ENCODE results near the gene RFC5.
"Not testable (repeated sequence)": the region's sequence is repeated elsewhere in the genome, so short reads cannot be mapped to it uniquely, and the experiment has no call there.

Gene RFC5

GRCh38 chr12:118016424-118017264 lies at the start of gene RFC5:
Gene RFC5, plus strand, starts transcription at chr12:118016703. Its CDS starts 125 bp downstream, at chr12:118016828.
- DNase-seq (ENCODE audit: low read depth, low spot score) = peak; percentile 98

- DNase-seq (ENCODE audit: low read depth, low spot score) = no peak
These were observed 49.5 kb upstream of the RFC5 start for GRCh38 chr12:117967043-117967442.

- DNase-seq (ENCODE audit: low read depth, low spot score) = no peak
These were observed 49.0 kb upstream of the RFC5 start for GRCh38 chr12:117967512-117967911.

- no peak for DNase-seq (ENCODE audit: low read depth, low spot score)
These were observed 48.2 kb upstream of the RFC5 start for GRCh38 chr12:117968151-117968789.

GRCh38 chr12:117968826-117969659 lies 47.5 kb upstream of the RFC5 start, which contains the start of gene KSR2:
Gene KSR2, minus strand, starts transcription at chr12:117968990. Its CDS starts 735 bp downstream, at chr12:117968255.
- peak; percentile 71 for DNase-seq (ENCODE audit: low read depth, low spot score)

GRCh38 chr12:117970334-117970733 lies 46.2 kb upstream of the RFC5 start:
- DNase-seq (ENCODE audit: low read depth, low spot score) = no peak

GRCh38 chr12:117972301-117972700 lies 44.2 kb upstream of the RFC5 start:
- no peak for DNase-seq (ENCODE audit: low read depth, low spot score)

GRCh38 chr12:117975006-117975405 lies 41.5 kb upstream of the RFC5 start:
- no peak for DNase-seq (ENCODE audit: low read depth, low spot score)

GRCh38 chr12:117977373-117977772 lies 39.1 kb upstream of the RFC5 start:
- no peak for DNase-seq (ENCODE audit: low read depth, low spot score)

GRCh38 chr12:117980616-117981015 lies 35.9 kb upstream of the RFC5 start:
- no peak for DNase-seq (ENCODE audit: low read depth, low spot score)

GRCh38 chr12:117981267-117981666 lies 35.2 kb upstream of the RFC5 start:
- DNase-seq (ENCODE audit: low read depth, low spot score) = no peak

GRCh38 chr12:117985182-117985581 lies 31.3 kb upstream of the RFC5 start:
- no peak for DNase-seq (ENCODE audit: low read depth, low spot score)

- peak; percentile 67 for DNase-seq (ENCODE audit: low read depth, low spot score)
These were observed 29.6 kb upstream of the RFC5 start for GRCh38 chr12:117986705-117987469.

- DNase-seq (ENCODE audit: low read depth, low spot score) = no peak
These were observed 21.7 kb upstream of the RFC5 start for GRCh38 chr12:117994551-117995438.

GRCh38 chr12:117998719-117999118 lies 17.8 kb upstream of the RFC5 start:
- DNase-seq (ENCODE audit: low read depth, low spot score) = no peak

GRCh38 chr12:117999806-118000205 lies 16.7 kb upstream of the RFC5 start:
- not testable (repeated sequence) for DNase-seq (ENCODE audit: low read depth, low spot score)

- no peak for DNase-seq (ENCODE audit: low read depth, low spot score)
These were observed 5.6 kb upstream of the RFC5 start for GRCh38 chr12:118010903-118011302.

GRCh38 chr12:118011377-118011776 lies 5.1 kb upstream of the RFC5 start:
- DNase-seq (ENCODE audit: low read depth, low spot score) = no peak

- DNase-seq (ENCODE audit: low read depth, low spot score) = no peak
These were observed 4.5 kb upstream of the RFC5 start for GRCh38 chr12:118011961-118012360.

- no peak for DNase-seq (ENCODE audit: low read depth, low spot score)
These were observed 3.2 kb upstream of the RFC5 start for GRCh38 chr12:118013283-118013682.
